Right renal pelvis (tissue), 4 donors: Measurements from ENCODE around the gene LY6G5B. TPM values are rescaled to one million over a fixed set of nuclear protein-coding genes. Genes with fewer than 3 reads are reported as not detected.
A peak's percentile ranks its signal among the peaks of the same experiment; 100 is the strongest.

Experiments
- DNase-seq, 4 donors: peaks; one replicate each; pipeline ENCODE4 v3.0.0-alpha.2; 2013; ENCODE audit warnings: low read depth in 4 of 4, low spot score in 3 of 4, missing footprints in 1 of 4
- polyA plus RNA-seq, 4 donors: library from polyadenylated mRNA; unstranded; fragments of 120-200 nt; gene quantifications; one replicate each; pipeline ENCODE4 v1.2.1, GENCODE V29; 2013; ENCODE audit not compliant: insufficient read length in 4 of 4

LY6G5B gene
- polyA plus RNA-seq, 4 donors = 14.0 to 21.3 (median 15.2) TPM

GRCh38 chr6:31710523-31711219, 40.9 kb downstream of the LY6G5B start:
- DNase-seq = no peak

GRCh38 chr6:31711233-31711632, 41.5 kb downstream of the LY6G5B start:
- DNase-seq = no peak

- DNase-seq = no peak
These were observed 42.5 kb downstream of the LY6G5B start for GRCh38 chr6:31712296-31712695.

DNA sequence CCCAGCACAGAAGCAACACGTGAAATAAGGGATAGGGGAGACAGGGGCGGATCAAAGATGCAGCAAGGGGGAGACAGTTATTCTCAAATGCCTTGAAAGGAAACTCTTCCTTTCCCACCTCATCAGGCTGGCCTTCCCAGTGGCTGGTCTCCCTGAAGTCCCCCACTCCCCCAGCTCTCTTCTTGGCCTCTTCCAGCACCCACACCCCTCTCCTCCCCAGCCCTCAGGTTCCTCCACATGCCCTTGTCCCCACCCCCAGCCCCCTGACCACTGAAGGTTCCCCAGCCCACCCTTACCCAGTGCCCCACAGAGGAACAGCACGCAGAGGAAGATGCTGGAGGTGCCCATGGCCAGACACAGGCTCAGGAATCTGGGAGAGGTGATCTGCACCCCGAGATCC, 43.7 kb downstream of the LY6G5B start:
- no peak for DNase-seq

GRCh38 chr6:31713991-31714684, 44.4 kb downstream of the LY6G5B start:
- DNase-seq = peak in 1 of 4 donors; percentile 38

- DNase-seq = no peak
These were observed 45.5 kb downstream of the LY6G5B start, which contains the start of gene LY6G6D for GRCh38 chr6:31715022-31715958. Gene LY6G6D (plus strand): TSS chr6:31715348. CDS start chr6:31715356, 8 bp downstream.

- DNase-seq = no peak
These were observed 47.9 kb downstream of the LY6G5B start for GRCh38 chr6:31717499-31718222.

- DNase-seq = no peak
These were observed 48.5 kb downstream of the LY6G5B start for GRCh38 chr6:31718265-31718664.

DNA sequence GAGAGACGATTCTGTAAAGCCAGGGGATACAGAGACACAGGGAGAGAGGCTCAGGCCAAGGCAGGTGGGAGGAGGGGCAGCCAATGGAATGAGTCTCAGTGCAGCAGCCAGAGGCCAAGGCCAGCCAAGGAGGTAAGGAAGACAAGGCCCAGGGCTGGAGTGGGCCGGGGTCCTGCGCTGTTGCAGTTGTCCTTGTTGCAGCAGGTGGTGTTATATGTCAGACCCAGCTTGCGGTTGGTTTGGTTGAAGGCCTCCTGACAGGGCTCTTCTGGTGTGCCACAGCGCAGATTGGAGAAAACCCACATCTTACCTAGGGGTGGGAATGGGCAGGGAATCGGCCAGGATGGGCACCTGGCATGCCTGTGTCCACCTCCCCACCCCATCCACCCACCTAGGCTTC, 49.2 kb downstream of the LY6G5B start:
- no peak for DNase-seq

GRCh38 chr6:31720196-31720770, 50.5 kb downstream of the LY6G5B start:
- no peak for DNase-seq

- DNase-seq = no peak
These were observed 51.7 kb downstream of the LY6G5B start, which contains the start of gene LY6G6C for GRCh38 chr6:31721351-31722020. Gene LY6G6C (minus strand): TSS chr6:31721746. CDS start chr6:31721679, 67 bp downstream.

- DNase-seq = no peak
These were observed 52.4 kb downstream of the LY6G5B start for GRCh38 chr6:31722173-31722572.

Other genes with a start within 250 kb of the LY6G5B start
- 1 to 10 TPM in 3 of 4 donors, under 1 TPM in 1; 0.80 to 1.6 (median 1.4) TPM for gene MICB, start 171.8 kb upstream of the LY6G5B start, polyA plus RNA-seq
- gene MCCD1, start 141.0 kb upstream of the LY6G5B start, polyA plus RNA-seq = 10 to 100 TPM; 14.0 to 27.9 (median 20.6) TPM
- 100 to 1,000 TPM; 498 to 550 (median 542) TPM for gene DDX39B, start 128.0 kb upstream of the LY6G5B start, polyA plus RNA-seq
- gene ATP6V1G2, start 123.4 kb upstream of the LY6G5B start, polyA plus RNA-seq = 10 to 100 TPM in 1 of 4 donors, 1 to 10 TPM in 3; 6.4 to 11.8 (median 7.3) TPM
- 10 to 100 TPM; 19.1 to 27.4 (median 20.8) TPM for gene NFKBIL1, start 122.4 kb upstream of the LY6G5B start, polyA plus RNA-seq
- gene LTA, start 97.7 kb upstream of the LY6G5B start, polyA plus RNA-seq = under 1 TPM; 0.22 to 0.45 (median 0.34) TPM
- under 1 TPM; 0.08 to 0.28 (median 0.16) TPM for gene TNF, start 94.4 kb upstream of the LY6G5B start, polyA plus RNA-seq
- gene LTB, start 87.6 kb upstream of the LY6G5B start, polyA plus RNA-seq = 1 to 10 TPM; 1.0 to 2.3 (median 1.2) TPM
- gene LST1, start 83.7 kb upstream of the LY6G5B start, polyA plus RNA-seq = 1 to 10 TPM; 3.8 to 7.0 (median 4.7) TPM
- gene NCR3, start 77.0 kb upstream of the LY6G5B start, polyA plus RNA-seq = under 1 TPM in 1 of 4 donors, not detected in 3; 0.25 TPM
- gene AIF1, start 54.7 kb upstream of the LY6G5B start, polyA plus RNA-seq = 10 to 100 TPM; 73.2 to 86.0 (median 82.3) TPM
- gene PRRC2A, start 49.3 kb upstream of the LY6G5B start, polyA plus RNA-seq = 100 to 1,000 TPM; 158 to 215 (median 172) TPM
- 100 to 1,000 TPM; 236 to 267 (median 247) TPM for gene BAG6, start 17.3 kb upstream of the LY6G5B start, polyA plus RNA-seq
- gene APOM, start 14.1 kb upstream of the LY6G5B start, polyA plus RNA-seq = 100 to 1,000 TPM in 3 of 4 donors, 10 to 100 TPM in 1; 91.2 to 139 (median 117) TPM
- 10 to 100 TPM; 20.0 to 22.5 (median 20.7) TPM for gene C6orf47, start 9.2 kb upstream of the LY6G5B start, polyA plus RNA-seq
- 10 to 100 TPM; 25.6 to 28.8 (median 26.0) TPM for gene GPANK1, start 5.0 kb upstream of the LY6G5B start, polyA plus RNA-seq
- gene CSNK2B, start 3.9 kb upstream of the LY6G5B start, polyA plus RNA-seq = 100 to 1,000 TPM; 237 to 255 (median 246) TPM
- gene LY6G5C, start 11.1 kb downstream of the LY6G5B start, polyA plus RNA-seq = 1 to 10 TPM; 2.4 to 3.3 (median 2.7) TPM
- gene ABHD16A, start 33.3 kb downstream of the LY6G5B start, polyA plus RNA-seq = 10 to 100 TPM; 52.5 to 62.6 (median 52.9) TPM
- 1 to 10 TPM in 1 of 4 donors, under 1 TPM in 3; 0.33 to 1.0 (median 0.80) TPM for gene LY6G6F, start 36.9 kb downstream of the LY6G5B start, polyA plus RNA-seq
- gene LY6G6D, start 45.4 kb downstream of the LY6G5B start, polyA plus RNA-seq = under 1 TPM in 1 of 4 donors, not detected in 3; 0.82 TPM
- under 1 TPM in 3 of 4 donors, not detected in 1; 0.28 to 0.43 (median 0.40) TPM for gene LY6G6C, start 51.8 kb downstream of the LY6G5B start, polyA plus RNA-seq
- gene MPIG6B, start 53.4 kb downstream of the LY6G5B start, polyA plus RNA-seq = 1 to 10 TPM in 3 of 4 donors, under 1 TPM in 1; 0.96 to 3.8 (median 1.2) TPM
- 100 to 1,000 TPM; 148 to 230 (median 168) TPM for gene DDAH2, start 59.3 kb downstream of the LY6G5B start, polyA plus RNA-seq
- gene CLIC1, start 66.6 kb downstream of the LY6G5B start, polyA plus RNA-seq = 100 to 1,000 TPM; 290 to 327 (median 297) TPM
- gene MSH5, start 70.0 kb downstream of the LY6G5B start, polyA plus RNA-seq = 10 to 100 TPM; 18.3 to 25.7 (median 20.5) TPM
- 1 to 10 TPM; 2.7 to 9.2 (median 5.6) TPM for gene SAPCD1, start 92.7 kb downstream of the LY6G5B start, polyA plus RNA-seq
- gene VWA7, start 107.4 kb downstream of the LY6G5B start, polyA plus RNA-seq = 10 to 100 TPM in 1 of 4 donors, 1 to 10 TPM in 3; 7.1 to 10.4 (median 8.7) TPM
- 10 to 100 TPM; 56.8 to 59.8 (median 59.0) TPM for gene VARS1, start 125.8 kb downstream of the LY6G5B start, polyA plus RNA-seq
- gene LSM2, start 137.0 kb downstream of the LY6G5B start, polyA plus RNA-seq = 10 to 100 TPM; 82.9 to 92.5 (median 84.0) TPM
- gene HSPA1L, start 145.3 kb downstream of the LY6G5B start, polyA plus RNA-seq = 1 to 10 TPM; 3.8 to 4.8 (median 4.0) TPM
- gene HSPA1A, start 145.6 kb downstream of the LY6G5B start, polyA plus RNA-seq = 100 to 1,000 TPM in 2 of 4 donors, 10 to 100 TPM in 2; 93.4 to 143 (median 105) TPM
- 100 to 1,000 TPM; 106 to 189 (median 147) TPM for gene HSPA1B, start 157.8 kb downstream of the LY6G5B start, polyA plus RNA-seq
- gene NEU1, start 192.8 kb downstream of the LY6G5B start, polyA plus RNA-seq = 10 to 100 TPM; 76.5 to 91.2 (median 76.6) TPM
- 10 to 100 TPM; 44.2 to 55.2 (median 44.7) TPM for gene SLC44A4, start 209.0 kb downstream of the LY6G5B start, polyA plus RNA-seq
- gene EHMT2, start 227.7 kb downstream of the LY6G5B start, polyA plus RNA-seq = 10 to 100 TPM; 71.6 to 88.6 (median 77.8) TPM
- 10 to 100 TPM; 21.6 to 27.7 (median 23.0) TPM for gene ZBTB12, start 232.1 kb downstream of the LY6G5B start, polyA plus RNA-seq